ENCODE results near the gene DRD5. TPM values are rescaled to one million over a fixed set of nuclear protein-coding genes. Genes with fewer than 3 reads are reported as not detected.

The DRD5 gene
- polyA plus RNA-seq, 4 donors = 0.44 to 0.69 (median 0.62) TPM

- no peak for DNase-seq (ENCODE audit: low read depth in 4 of 4, low spot score in 2 of 4)
These were observed 31.3 kb downstream of the DRD5 start for GRCh38 chr4:9812501-9813340.

GRCh38 chr4:9816285-9816684, 34.9 kb downstream of the DRD5 start:
- no peak for DNase-seq (ENCODE audit: low read depth in 4 of 4, low spot score in 2 of 4)

GRCh38 chr4:9820343-9820742, 38.9 kb downstream of the DRD5 start:
- DNase-seq (ENCODE audit: low read depth in 4 of 4, low spot score in 2 of 4) = no peak

GRCh38 chr4:9825049-9825448, 43.6 kb downstream of the DRD5 start:
- no peak for DNase-seq (ENCODE audit: low read depth in 4 of 4, low spot score in 2 of 4)

GRCh38 chr4:9826551-9826950, 45.1 kb downstream of the DRD5 start:
- DNase-seq (ENCODE audit: low read depth in 4 of 4, low spot score in 2 of 4) = no peak

- DNase-seq (ENCODE audit: low read depth in 4 of 4, low spot score in 2 of 4) = no peak
These were observed 51.2 kb downstream of the DRD5 start for GRCh38 chr4:9832640-9833039.

GRCh38 chr4:9833421-9833820, 52.0 kb downstream of the DRD5 start:
- no peak for DNase-seq (ENCODE audit: low read depth in 4 of 4, low spot score in 2 of 4)

Other genes starting within 250 kb of the DRD5 start
- gene SLC2A9, start 239.9 kb downstream of the DRD5 start, polyA plus RNA-seq (ENCODE audit: insufficient read length in 4 of 4) = 10 to 100 TPM in 2 of 4 donors, 1 to 10 TPM in 2; 8.5 to 11.3 (median 9.6) TPM

All from left renal cortex interstitium (tissue), 4 donors.